Stimulated activated CD8-positive, alpha-beta memory T cell treated with anti-CD3 and anti-CD28 coated beads, Interleukin-15, amount 100 ng/mL, for 1 hour (primary cell): Measurements from ENCODE around the gene FNIP2.
"Not testable (repeated sequence)": the region's sequence is repeated elsewhere in the genome, so short reads cannot be mapped to it uniquely, and the experiment has no call there.

Source experiments
- DNase-seq: peaks from one replicate; pipeline ENCODE4 v3.0.0-alpha.2; 2020; ENCODE audit warnings: low read depth

Gene FNIP2

GRCh38 chr4:158913766-158914165 lies 144.9 kb downstream of the FNIP2 start:
- DNase-seq: no peak

- no peak for DNase-seq
Observed at GRCh38 chr4:158914218-158914617, 145.4 kb downstream of the FNIP2 start.

- no peak for DNase-seq
Observed at GRCh38 chr4:158915683-158916241, 146.9 kb downstream of the FNIP2 start.

- DNase-seq: not testable (repeated sequence)
Observed at GRCh38 chr4:158920452-158920996, 151.7 kb downstream of the FNIP2 start.

- not testable (repeated sequence) for DNase-seq
Observed at GRCh38 chr4:158927774-158928173, 158.9 kb downstream of the FNIP2 start.

GRCh38 chr4:158929939-158930638 lies 161.3 kb downstream of the FNIP2 start:
- no peak for DNase-seq

GRCh38 chr4:158930639-158930972 lies 161.8 kb downstream of the FNIP2 start:
- DNase-seq: no peak

GRCh38 chr4:158933236-158933635 lies 164.4 kb downstream of the FNIP2 start:
- no peak for DNase-seq

- no peak for DNase-seq
Observed at GRCh38 chr4:158934996-158935669, 166.3 kb downstream of the FNIP2 start.

GRCh38 chr4:158936238-158936637 lies 167.4 kb downstream of the FNIP2 start:
- no peak for DNase-seq

GRCh38 chr4:158938220-158939044 lies 169.6 kb downstream of the FNIP2 start:
- no peak for DNase-seq

- no peak for DNase-seq
Observed at GRCh38 chr4:158940271-158940670, 171.4 kb downstream of the FNIP2 start.

GRCh38 chr4:158941321-158941720 lies 172.5 kb downstream of the FNIP2 start:
- no peak for DNase-seq

- no peak for DNase-seq
Observed at GRCh38 chr4:158941895-158942294, 173.1 kb downstream of the FNIP2 start.

GRCh38 chr4:158945529-158946108 lies 176.8 kb downstream of the FNIP2 start:
- DNase-seq: no peak

- no peak for DNase-seq
Observed at GRCh38 chr4:158946825-158947224, 178.0 kb downstream of the FNIP2 start.

- DNase-seq: no peak
Observed at GRCh38 chr4:158948071-158948470, 179.2 kb downstream of the FNIP2 start.

- DNase-seq: no peak
Observed at GRCh38 chr4:158949099-158949498, 180.3 kb downstream of the FNIP2 start.

- not testable (repeated sequence) for DNase-seq
Observed at GRCh38 chr4:158952221-158952774, 183.5 kb downstream of the FNIP2 start.

- not testable (repeated sequence) for DNase-seq
Observed at GRCh38 chr4:158956345-158956744, 187.5 kb downstream of the FNIP2 start.

GRCh38 chr4:158956918-158957317 lies 188.1 kb downstream of the FNIP2 start:
- DNase-seq: not testable (repeated sequence)
